GM12891 (cell line): Measurements from ENCODE around the gene SSUH2.

ENCODE experiments used
- PAX5 ChIP-seq: IDR thresholded peaks from 2 replicates; pipeline ENCODE4 v1.6.1; 2011; ENCODE audit warnings: low read length, moderate library complexity, mild to moderate bottlenecking; ENCODE audit not compliant: insufficient read depth, severe bottlenecking
- POLR2A ChIP-seq: IDR thresholded peaks from 2 replicates; pipeline ENCODE4 v1.6.1; 2011; ENCODE audit warnings: low read depth, low read length, control low read depth
- POLR2AphosphoS5 ChIP-seq: IDR thresholded peaks from 2 replicates; pipeline ENCODE4 v1.6.1; 2011; ENCODE audit warnings: low read depth, low read length, control low read depth
- POU2F2 ChIP-seq: IDR thresholded peaks from 2 replicates; pipeline ENCODE4 v1.6.1; 2011; ENCODE audit warnings: low read depth, mild to moderate bottlenecking, control low read depth, low read length, moderate library complexity
- SPI1 ChIP-seq: IDR thresholded peaks from 2 replicates; pipeline ENCODE4 v1.6.1; 2011; ENCODE audit warnings: low read depth, low read length, control low read depth
- TAF1 ChIP-seq: IDR thresholded peaks from 2 replicates; pipeline ENCODE4 v1.6.1; 2011; ENCODE audit warnings: low read depth, low read length, control low read depth

GRCh38 chr3:8603115-8603710 is 41.4 kb downstream of the SSUH2 start:
- TF ChIP-seq POLR2A (no peak), PAX5 (no peak), POU2F2 (no peak), POLR2AphosphoS5 (no peak), TAF1 (no peak), SPI1 (no peak)
